Measurements from ENCODE around the gene SLC39A11. TPM values are rescaled to one million over a fixed set of nuclear protein-coding genes. Genes with fewer than 3 reads are reported as not detected.

The SLC39A11 gene
- total and polyA plus RNA-seq, 12 donors = 7.0 to 91.4 (median 22.7) TPM

GRCh38 chr17:72648702-72649101, 443.8 kb downstream of the SLC39A11 start:
- Histone ChIP-seq H3K27ac (no peak overlapping the region), H3K27me3 (no peaks in the 10 kb centered on the region), H3K4me1 (replicated peaks in 1 of 2) (no peaks in the 10 kb centered on the region), H3K36me3 (replicated peaks in 1 of 2) (no peaks in the 10 kb centered on the region), H3K4me3 (no peak overlapping the region), H3K9me3 (replicated peaks in 1 of 3) (no peaks in the 10 kb centered on the region)
- TF ChIP-seq POLR2A (IDR thresholded peaks at IDR 0.05) = no peak
- no peak for TF ChIP-seq CTCF (IDR thresholded peaks at IDR 0.05)
- no peak for DNase-seq
- intact Hi-C loops (cut with DNase I) = no loop called here
- 80 to 98% (median 96%) methylated on average over 3 to 11 of the region's 11 CpGs for WGBS, 4 donors

- WGBS, 4 donors = 59 to 88% (median 83%) methylated on average over 2 of the region's 2 CpGs
- Histone ChIP-seq H3K4me1 (replicated peaks in 1 of 2) (no peaks in the 10 kb centered on the region), H3K9me3 (replicated peaks in 1 of 3) (no peaks in the 10 kb centered on the region), H3K27ac (no peak overlapping the region), H3K27me3 (no peaks in the 10 kb centered on the region), H3K4me3 (no peak overlapping the region), H3K36me3 (replicated peaks in 1 of 2) (no peaks in the 10 kb centered on the region)
- no peak for DNase-seq
- no peak for TF ChIP-seq POLR2A (IDR thresholded peaks at IDR 0.05)
- no peak for TF ChIP-seq CTCF (IDR thresholded peaks at IDR 0.05)
- intact Hi-C loops (cut with DNase I) = no loop called here
Measured at GRCh38 chr17:72646176-72646575, 446.3 kb downstream of the SLC39A11 start.

GRCh38 chr17:72644492-72644891, 448.0 kb downstream of the SLC39A11 start:
- WGBS, 4 donors = 84 to 94% (median 91%) methylated on average over 3 to 4 of the region's 4 CpGs
- no peaks in the 10 kb centered on the region for H3K9me3 ChIP-seq (replicated peaks in 1 of 3)
- intact Hi-C loops (cut with DNase I) = no loop called here
- H3K36me3 ChIP-seq (replicated peaks in 1 of 2) = no peaks in the 10 kb centered on the region
- TF ChIP-seq CTCF (IDR thresholded peaks at IDR 0.05) = no peak
- TF ChIP-seq POLR2A (IDR thresholded peaks at IDR 0.05) = no peak
- no peak overlapping the region for H3K4me3 ChIP-seq
- no peaks in the 10 kb centered on the region for H3K27me3 ChIP-seq
- no peak for DNase-seq
- no peaks in the 10 kb centered on the region for H3K4me1 ChIP-seq (replicated peaks in 1 of 2)
- no peak overlapping the region for H3K27ac ChIP-seq

GRCh38 chr17:72643575-72644216, 448.8 kb downstream of the SLC39A11 start:
- Histone ChIP-seq H3K4me3 (no peak overlapping the region), H3K9me3 (replicated peaks in 1 of 3) (no peaks in the 10 kb centered on the region), H3K27me3 (no peaks in the 10 kb centered on the region), H3K36me3 (replicated peaks in 1 of 2) (no peaks in the 10 kb centered on the region), H3K4me1 (replicated peaks in 1 of 2) (no peaks in the 10 kb centered on the region), H3K27ac (no peak overlapping the region)
- TF ChIP-seq POLR2A (IDR thresholded peaks at IDR 0.05) (no peak), CTCF (IDR thresholded peaks at IDR 0.05) (no peak)
- 69 to 83% (median 75%) methylated on average over 4 of the region's 4 CpGs for WGBS, 4 donors
- intact Hi-C loops (cut with DNase I) = no loop called here
- DNase-seq = no peak
